A172 (cell line): Measurements from ENCODE around the gene NSG1. TPM values are rescaled to one million over a fixed set of nuclear protein-coding genes. Genes with fewer than 3 reads are reported as not detected.

ENCODE experiments used
- DNase-seq: peaks from one replicate; pipeline ENCODE4 v3.0.0-alpha.2; 2015; ENCODE audit warnings: low spot score
- total RNA-seq: library from RNA; depleted of rRNA; stranded (reverse); fragments of >200 nt; shearing (Covaris generic); gene quantifications from 2 replicates; pipeline ENCODE4 v1.2.3, GENCODE V29; 2014

The NSG1 gene
- total RNA-seq, 1 experiment from 2014 or later, result 9.2 TPM

DNA sequence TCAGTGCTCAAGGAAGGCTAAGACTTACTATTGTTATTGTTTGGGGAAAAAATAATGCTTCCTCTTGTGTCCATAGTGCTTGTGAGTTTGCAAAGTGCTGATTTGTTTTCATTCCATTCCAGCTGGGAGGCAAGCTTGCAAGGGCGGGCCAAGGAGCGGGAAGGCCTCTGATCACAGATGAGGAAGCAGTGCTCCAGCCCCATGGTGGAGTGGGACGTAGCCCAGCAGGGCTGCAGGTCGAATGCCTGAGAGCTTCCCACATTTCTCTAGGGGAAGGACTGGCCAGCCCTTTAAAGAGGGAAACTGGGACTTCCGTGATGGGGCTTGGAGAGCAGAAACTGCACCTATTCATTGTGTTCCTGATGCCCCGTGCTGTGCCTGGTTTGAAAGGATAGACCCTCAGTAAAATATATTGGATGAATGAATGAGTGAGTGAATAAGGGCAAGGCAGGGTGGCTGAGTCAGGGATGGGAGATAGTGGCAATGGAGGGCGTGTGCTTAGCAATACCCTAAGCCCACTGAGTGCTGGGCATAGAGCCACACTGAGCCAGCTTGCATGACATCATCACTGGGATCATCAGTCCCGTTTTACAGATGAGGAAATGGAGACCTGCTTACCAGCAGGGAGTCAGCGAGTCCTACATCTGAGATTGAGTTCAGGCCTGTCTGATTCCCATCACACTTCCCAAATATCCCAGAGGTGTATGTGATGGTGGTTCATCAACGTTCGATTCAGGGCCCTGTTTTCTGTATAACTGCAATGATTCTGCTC, 17.9 kb upstream of the NSG1 start:
- DNase-seq, result no peak

- no peak for DNase-seq
Measured at GRCh38 chr4:4374388-4375098, 12.4 kb upstream of the NSG1 start.

- no peak for DNase-seq
Measured at GRCh38 chr4:4376074-4376473, 10.8 kb upstream of the NSG1 start.

DNA sequence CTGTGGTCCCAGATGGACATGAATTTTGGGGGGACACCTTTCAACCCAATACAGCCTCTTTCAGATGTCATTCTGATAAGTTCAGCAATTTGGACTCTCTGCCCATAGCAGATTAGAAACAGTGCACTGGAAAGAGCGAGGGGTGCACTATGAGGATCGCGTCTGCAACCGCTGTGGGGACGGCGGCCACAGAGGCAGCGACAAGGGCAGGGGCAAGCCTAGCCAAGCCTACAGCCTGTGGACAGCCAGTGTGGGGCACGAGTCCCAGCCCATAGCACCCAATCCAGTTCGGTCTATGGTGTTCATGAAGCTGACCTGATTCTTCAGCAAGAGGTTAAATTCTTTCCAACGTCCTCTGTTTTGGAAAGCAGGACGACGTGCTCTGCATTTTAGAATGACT, 9.7 kb upstream of the NSG1 start:
- DNase-seq, result no peak

DNA sequence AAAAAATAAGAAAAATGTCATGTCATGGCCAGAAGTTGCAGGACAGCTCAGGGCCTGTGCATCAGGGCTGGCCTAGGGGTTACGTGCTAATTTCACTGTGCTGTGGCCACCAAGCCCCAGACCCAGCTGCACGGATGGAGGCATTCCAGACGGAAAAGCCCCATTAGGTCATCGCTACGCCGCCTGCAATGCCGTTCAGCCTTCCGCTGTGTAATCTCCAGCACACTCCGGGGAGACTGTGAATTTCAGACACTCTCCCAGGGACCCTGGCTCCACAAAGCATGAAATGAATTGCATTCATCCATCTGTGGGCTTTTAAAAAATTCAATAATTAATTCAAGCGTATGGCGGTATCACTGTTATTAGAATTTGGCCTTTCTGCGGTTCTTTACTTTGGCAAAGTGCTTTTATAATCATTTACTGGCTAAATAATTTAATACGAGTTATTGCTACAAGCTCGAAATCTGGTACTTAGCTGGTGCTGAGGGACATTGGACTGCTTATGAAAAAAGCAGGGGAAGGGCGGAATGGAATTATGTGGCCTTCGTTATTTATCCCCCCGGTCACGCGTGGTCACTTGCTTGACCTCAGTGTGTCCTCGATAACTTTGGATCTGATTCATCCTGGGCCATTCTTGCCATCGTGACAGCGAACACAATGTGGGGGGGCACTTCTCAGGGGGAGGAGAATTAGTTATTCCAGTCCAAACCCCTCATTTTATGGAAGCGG, 9.0 kb upstream of the NSG1 start:
- DNase-seq, result no peak

GRCh38 chr4:4379540-4380087, 7.3 kb upstream of the NSG1 start:
- no peak for DNase-seq

DNA sequence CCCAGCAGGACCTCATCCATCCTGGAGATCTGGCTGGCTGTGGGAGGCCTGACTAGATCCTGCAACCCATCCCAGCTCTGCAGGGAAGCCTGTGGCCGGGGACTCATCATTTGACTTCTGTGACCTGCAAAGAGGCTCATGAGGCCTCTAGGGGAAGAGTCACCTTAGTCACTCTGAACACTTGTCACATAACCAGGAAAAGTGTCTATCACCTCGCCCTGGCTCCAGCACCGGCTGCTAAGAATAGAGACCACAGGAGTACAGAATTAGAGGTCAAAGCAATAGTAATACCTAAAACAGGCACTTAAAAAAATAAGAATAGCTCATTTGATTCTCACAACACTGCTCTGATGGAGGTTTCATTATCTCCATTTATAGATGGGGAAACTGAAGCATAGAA, 3.8 kb upstream of the NSG1 start:
- no peak for DNase-seq

GRCh38 chr4:4384837-4385236, 2.1 kb upstream of the NSG1 start:
- DNase-seq, result peak; percentile 19

DNA sequence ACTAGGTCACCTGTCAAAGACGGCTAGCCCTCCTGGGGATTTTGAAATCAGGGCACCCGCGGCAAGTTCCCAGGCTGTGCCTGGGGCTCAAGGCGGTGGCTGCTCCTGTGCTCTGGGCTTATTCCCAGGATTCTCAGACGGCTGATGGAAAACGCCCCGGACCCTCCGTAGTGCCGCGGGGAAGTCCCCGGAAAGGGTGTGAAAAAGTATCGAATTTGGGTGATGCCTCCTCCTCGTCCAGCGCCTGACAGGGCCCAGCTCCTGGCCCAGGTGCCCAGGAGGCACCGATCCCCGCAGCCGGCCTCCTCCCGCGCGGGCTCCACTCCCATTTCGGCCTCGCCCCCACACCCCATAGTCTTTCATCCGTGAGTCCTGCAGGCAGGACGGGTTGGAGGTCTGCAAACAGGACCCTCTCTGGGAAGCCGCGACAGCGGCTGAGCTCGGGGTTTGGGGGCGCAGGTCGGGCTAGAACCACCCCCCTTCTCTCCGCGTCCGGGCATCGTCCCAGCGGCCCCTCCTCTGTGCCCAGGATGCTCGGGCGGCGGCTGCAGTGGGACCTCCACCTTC, 1.1 kb upstream of the NSG1 start:
- no peak for DNase-seq

GRCh38 chr4:4386296-4386735, 586 bp upstream of the NSG1 start:
- DNase-seq, result no peak

- no peak for DNase-seq
Measured at GRCh38 chr4:4387531-4388310, 819 bp downstream of the NSG1 start.

GRCh38 chr4:4388311-4388790, 1.4 kb downstream of the NSG1 start:
- DNase-seq, result no peak

DNA sequence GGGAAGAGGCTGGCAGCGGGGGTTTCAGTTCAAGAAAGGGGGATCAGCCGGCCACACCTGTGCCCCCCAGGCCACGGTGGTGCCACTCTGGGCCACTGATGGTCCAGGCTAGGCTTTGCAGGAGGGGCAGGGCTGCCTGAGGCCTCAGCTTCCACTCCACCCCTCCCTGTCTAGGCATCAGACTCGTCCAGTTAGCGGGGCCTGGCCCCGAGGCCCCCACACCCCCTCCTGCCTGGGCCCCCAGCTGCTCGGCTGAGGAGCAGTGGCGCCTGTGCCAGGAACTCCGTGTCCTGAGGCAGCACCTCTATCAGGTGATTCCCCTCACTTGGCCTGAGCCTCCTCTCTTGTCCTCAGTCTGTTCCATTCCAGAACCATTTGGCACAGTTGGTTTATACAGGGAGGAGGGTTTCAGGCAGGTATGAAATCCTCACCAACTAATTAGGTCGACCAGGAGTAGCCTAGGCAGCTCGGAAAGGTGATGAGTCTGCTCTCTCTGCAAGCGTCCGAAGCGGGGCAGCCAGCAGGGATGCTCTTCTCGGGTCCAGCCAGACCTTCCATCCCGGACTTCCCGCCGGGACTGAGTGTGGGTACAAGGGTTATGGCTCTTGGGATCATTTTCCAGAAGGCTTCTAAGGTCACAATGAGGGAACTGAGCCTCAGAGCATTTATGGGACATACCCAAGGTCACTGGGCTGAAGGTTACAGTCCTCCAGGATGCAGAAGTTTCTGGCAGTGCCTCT, 2.1 kb downstream of the NSG1 start:
- DNase-seq, result no peak

GRCh38 chr4:4390046-4390445, 3.1 kb downstream of the NSG1 start:
- DNase-seq, result no peak

DNA sequence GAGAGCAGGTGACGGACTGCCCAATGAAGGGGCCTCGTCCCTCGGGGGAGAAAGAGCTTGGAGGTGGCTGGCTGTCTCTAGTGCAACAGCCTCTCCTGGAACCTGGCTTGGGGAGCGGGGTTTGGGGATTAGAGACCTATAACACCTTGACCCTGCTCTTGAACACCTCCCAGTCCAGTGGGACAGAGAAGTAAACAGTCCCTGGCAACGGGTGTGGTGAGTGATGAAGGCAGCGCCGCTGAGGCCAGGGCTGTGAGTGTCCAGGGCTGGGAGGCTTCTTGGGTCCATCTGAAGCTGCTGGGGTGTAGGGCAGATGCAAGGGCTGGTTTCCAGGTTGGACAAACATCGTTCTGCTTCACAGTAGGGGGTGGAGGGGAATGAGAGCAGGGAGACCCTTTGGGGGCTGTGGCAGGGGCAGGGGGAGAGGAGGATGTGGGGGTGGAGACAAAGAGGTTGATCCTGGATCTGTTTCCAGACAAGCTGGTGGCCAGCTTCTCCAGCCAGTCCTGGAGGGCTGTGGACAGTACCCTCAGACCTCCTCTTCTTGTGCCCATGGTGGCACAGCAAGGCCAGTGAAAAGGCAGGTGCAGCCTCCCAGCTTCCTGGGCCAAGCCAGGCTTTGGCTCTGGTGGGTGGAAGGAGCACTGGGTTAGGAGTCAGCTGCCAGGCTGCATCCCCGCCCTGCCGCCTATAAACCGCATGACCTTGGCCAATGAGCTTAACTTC, 3.8 kb downstream of the NSG1 start:
- DNase-seq, result no peak

DNA sequence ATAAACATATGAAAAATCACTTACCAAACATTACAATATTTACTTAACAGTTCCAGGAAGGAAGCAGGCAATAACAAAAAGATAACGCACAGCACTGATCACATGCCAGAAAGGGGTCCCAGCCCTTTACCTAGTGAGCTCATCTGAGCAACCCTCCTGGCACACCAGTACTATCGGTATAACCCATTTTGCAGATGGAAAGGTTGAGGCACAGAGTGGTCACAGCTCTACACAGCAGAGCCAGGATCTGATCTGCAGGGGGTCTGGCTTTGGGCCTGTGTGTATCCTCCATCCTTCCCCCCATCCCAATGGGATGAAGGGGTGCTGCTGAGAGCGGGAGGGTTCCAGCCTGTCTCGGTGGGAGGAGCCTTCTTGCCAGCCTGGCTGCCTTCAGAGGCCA, 5.0 kb downstream of the NSG1 start:
- DNase-seq, result no peak

- DNase-seq, result no peak
Measured at GRCh38 chr4:4392501-4393183, 5.7 kb downstream of the NSG1 start.

- DNase-seq, result peak; percentile 82
Measured at GRCh38 chr4:4394644-4395043, 7.7 kb downstream of the NSG1 start.

GRCh38 chr4:4395371-4395770, 8.5 kb downstream of the NSG1 start:
- no peak for DNase-seq
